Trophoblast cell (in vitro differentiated cells and primary cell): ENCODE data around the gene KMT2C.
A peak's percentile ranks its signal among the peaks of the same experiment; 100 is the strongest.
"Not testable (repeated sequence)": the region's sequence is repeated elsewhere in the genome, so short reads cannot be mapped to it uniquely, and the experiment has no call there.

ENCODE experiments used
- DNase-seq, 2 donors: peaks; one replicate each; pipeline ENCODE4 v3.0.0-alpha.2; 2016
- H2AFZ ChIP-seq: 2 replicates; pipeline ENCODE4 v1.6.1; 2013; ENCODE audit warnings: low read length, moderate library complexity, mild to moderate bottlenecking; ENCODE audit not compliant: insufficient read depth, poor library complexity
- H2AK5ac ChIP-seq: 2 replicates; pipeline ENCODE4 v1.6.1; 2013; ENCODE audit warnings: mild to moderate bottlenecking, low read length
- H2BK120ac ChIP-seq: 2 replicates; pipeline ENCODE4 v1.6.1; 2013; ENCODE audit warnings: low read length, mild to moderate bottlenecking, moderate library complexity; ENCODE audit not compliant: insufficient read depth, poor library complexity
- H2BK12ac ChIP-seq: 2 replicates; pipeline ENCODE4 v1.6.1; 2013; ENCODE audit warnings: mild to moderate bottlenecking, low read length, moderate library complexity
- H2BK5ac ChIP-seq: 2 replicates; pipeline ENCODE4 v1.6.1; 2013; ENCODE audit warnings: low read length, low read depth, moderate library complexity, mild to moderate bottlenecking; ENCODE audit not compliant: poor library complexity
- H3K14ac ChIP-seq: 2 replicates; pipeline ENCODE4 v1.6.1; 2013; ENCODE audit warnings: mild to moderate bottlenecking, low read length
- H3K18ac ChIP-seq: 2 replicates; pipeline ENCODE4 v1.6.1; 2013; ENCODE audit warnings: mild to moderate bottlenecking, low read length
- H3K23ac ChIP-seq: 2 replicates; pipeline ENCODE4 v1.6.1; 2013; ENCODE audit warnings: low read length
- H3K27ac ChIP-seq: 2 replicates; pipeline ENCODE4 v1.5.1; 2013; ENCODE audit warnings: low read depth, mild to moderate bottlenecking, inconsistent platforms, low read length, moderate library complexity
- H3K27me3 ChIP-seq: 2 replicates; pipeline ENCODE4 v1.6.1; 2013; ENCODE audit warnings: inconsistent platforms, mild to moderate bottlenecking, low read length, moderate library complexity; ENCODE audit not compliant: insufficient read depth
- H3K36me3 ChIP-seq, 2 experiments: 1 replicate in 1 of 2; 2 replicates in 1 of 2; pipeline ENCODE4 v1.6.1; 2013; ENCODE audit warnings: low read length in 2 of 2, mild to moderate bottlenecking in 2 of 2, moderate library complexity in 1 of 2; ENCODE audit not compliant: insufficient read depth in 2 of 2, control insufficient read depth in 1 of 2
- H3K4ac ChIP-seq: 2 replicates; pipeline ENCODE4 v1.6.1; 2013; ENCODE audit warnings: low read depth, mild to moderate bottlenecking, low read length, moderate library complexity
- H3K4me1 ChIP-seq, 2 experiments: 1 replicate in 1 of 2; 2 replicates in 1 of 2; pipeline ENCODE4 v1.6.1; 2013; ENCODE audit warnings: low read length in 2 of 2, mild to moderate bottlenecking in 2 of 2, moderate library complexity in 1 of 2; ENCODE audit not compliant: insufficient read depth in 2 of 2, control insufficient read depth in 1 of 2
- H3K4me2 ChIP-seq: 2 replicates; pipeline ENCODE4 v1.6.1; 2013; ENCODE audit warnings: inconsistent platforms, mild to moderate bottlenecking, low read length, moderate library complexity
- H3K4me3 ChIP-seq: 2 replicates; pipeline ENCODE4 v1.5.1; 2013; ENCODE audit warnings: mild to moderate bottlenecking, low read depth, low read length, inconsistent platforms
- H3K79me1 ChIP-seq: one replicate; pipeline ENCODE4 v1.6.1; 2013; ENCODE audit warnings: low read length
- H3K79me2 ChIP-seq: 2 replicates; pipeline ENCODE4 v1.6.1; 2013; ENCODE audit warnings: low read length, mild to moderate bottlenecking; ENCODE audit not compliant: control insufficient read depth, insufficient read depth, poor library complexity
- H3K9ac ChIP-seq: 2 replicates; pipeline ENCODE4 v1.6.1; 2013; ENCODE audit warnings: mild to moderate bottlenecking, low read length
- H3K9me3 ChIP-seq: 2 replicates; pipeline ENCODE4 v1.6.1; 2013; ENCODE audit warnings: low read depth, mild to moderate bottlenecking, control low read depth, inconsistent platforms, low read length; ENCODE audit not compliant: insufficient read depth
- H4K12ac ChIP-seq: 2 replicates; pipeline ENCODE4 v1.6.1; 2013; ENCODE audit warnings: low read depth, mild to moderate bottlenecking, low read length, moderate library complexity
- H4K8ac ChIP-seq: 2 replicates; pipeline ENCODE4 v1.6.1; 2013; ENCODE audit warnings: low read depth, mild to moderate bottlenecking, low read length, moderate library complexity
- H4K91ac ChIP-seq: one replicate; pipeline ENCODE4 v1.6.1; 2013; ENCODE audit warnings: low read depth, mild to moderate bottlenecking, low read length, moderate library complexity
- WGBS: extraction: QIAGEN DNeasy Blood & Tissue Kit; methylation state at CpG from one replicate; pipeline ENCODE4 v1.1.7; 2013; ENCODE audit warnings: missing lambda C conversion rate; ENCODE audit not compliant: insufficient read length, insufficient coverage; ENCODE audit errors: extremely low coverage; 5-methylcytosine and 5-hydroxymethylcytosine counted together

Gene KMT2C

GRCh38 chr7:152354061-152354460 is 81.7 kb downstream of the KMT2C start:
- H4K8ac ChIP-seq = no peak overlapping the region
- H2BK12ac ChIP-seq = no peak overlapping the region
- no peak overlapping the region for H4K91ac ChIP-seq
- no peak overlapping the region for H2BK5ac ChIP-seq
- H3K4ac ChIP-seq = no peak overlapping the region
- no peak overlapping the region for H4K12ac ChIP-seq
- DNase-seq = peak in 1 of 2 donors; percentile 84
- no peak overlapping the region for H3K23ac ChIP-seq
- no peaks in the 10 kb centered on the region for H3K79me2 ChIP-seq
- H3K27me3 ChIP-seq = no peaks in the 10 kb centered on the region
- no peak overlapping the region for H3K4me3 ChIP-seq
- H3K14ac ChIP-seq = no peak overlapping the region
- no peak overlapping the region for H3K9ac ChIP-seq
- no peak overlapping the region for H3K18ac ChIP-seq
- H2BK120ac ChIP-seq = no peak overlapping the region
- H2AFZ ChIP-seq = no peak overlapping the region
- H3K27ac ChIP-seq = no peak overlapping the region
- no peaks in the 10 kb centered on the region for H3K79me1 ChIP-seq
- peaks cover 4 to 9% of the 10 kb centered on the region in 2 experiments for H3K36me3 ChIP-seq
- no peaks in the 10 kb centered on the region for H3K9me3 ChIP-seq
- no peak overlapping the region for H2AK5ac ChIP-seq
- peaks cover 0 to 5% of the 10 kb centered on the region in 2 experiments for H3K4me1 ChIP-seq
- no peak overlapping the region for H3K4me2 ChIP-seq
- no CpG with 5 or more reads among the region's 1 CpG for WGBS

GRCh38 chr7:152353281-152353680 is 82.5 kb downstream of the KMT2C start:
- not testable (repeated sequence) for H2AK5ac ChIP-seq, H2BK5ac ChIP-seq, H4K91ac ChIP-seq

GRCh38 chr7:152351747-152352146 is 84.1 kb downstream of the KMT2C start:
- not testable (repeated sequence) for H3K4ac ChIP-seq, H3K4me1 ChIP-seq, H3K4me2 ChIP-seq, H4K12ac ChIP-seq, H2BK12ac ChIP-seq, DNase-seq, H3K79me2 ChIP-seq, H2BK120ac ChIP-seq, H2AK5ac ChIP-seq, H2AFZ ChIP-seq, H4K91ac ChIP-seq, H3K36me3 ChIP-seq, H3K9me3 ChIP-seq, H2BK5ac ChIP-seq, H4K8ac ChIP-seq, H3K27me3 ChIP-seq, H3K14ac ChIP-seq, H3K9ac ChIP-seq, H3K27ac ChIP-seq, H3K18ac ChIP-seq, H3K23ac ChIP-seq, H3K79me1 ChIP-seq, H3K4me3 ChIP-seq
- WGBS = no CpG with 5 or more reads among the region's 5 CpGs

More at GRCh38 chr7:152353281-152353680, 82.5 kb downstream of the KMT2C start:
- not testable (repeated sequence) for H2BK12ac ChIP-seq, H2BK120ac ChIP-seq, H3K27me3 ChIP-seq, H3K79me1 ChIP-seq, H3K18ac ChIP-seq, H3K23ac ChIP-seq, H3K9me3 ChIP-seq, H3K14ac ChIP-seq, H4K8ac ChIP-seq, H3K4me2 ChIP-seq, H3K79me2 ChIP-seq, H3K27ac ChIP-seq, H3K4me3 ChIP-seq, H3K4ac ChIP-seq, H3K9ac ChIP-seq, H3K4me1 ChIP-seq, H4K12ac ChIP-seq, H2AFZ ChIP-seq
- DNase-seq = peak in 1 of 2 donors; percentile 33
- whole genome bisulfite sequencing = no CpG with 5 or more reads among the region's 5 CpGs
- H3K36me3 ChIP-seq = peaks cover 6 to 11% of the 10 kb centered on the region in 2 experiments

GRCh38 chr7:152351168-152351567 is 84.6 kb downstream of the KMT2C start:
- H3K27me3 ChIP-seq = no peaks in the 10 kb centered on the region
- no CpG with 5 or more reads among the region's 3 CpGs for WGBS

More at GRCh38 chr7:152351168-152351567, 84.6 kb downstream of the KMT2C start:
- Histone ChIP-seq H2BK12ac (no peak overlapping the region), H3K23ac (no peak overlapping the region), H3K18ac (no peak overlapping the region), H3K9me3 (no peaks in the 10 kb centered on the region), H3K27ac (no peak overlapping the region), H2BK5ac (no peak overlapping the region), H3K14ac (no peak overlapping the region), H2BK120ac (no peak overlapping the region), H3K4me1 (peaks cover 0 to 5% of the 10 kb centered on the region in 2 experiments), H4K91ac (no peak overlapping the region), H2AFZ (no peak overlapping the region), H3K36me3 (peaks cover 6% of the 10 kb centered on the region in 2 experiments), H3K79me2 (no peaks in the 10 kb centered on the region), H4K12ac (no peak overlapping the region), H3K4ac (no peak overlapping the region), H3K79me1 (no peaks in the 10 kb centered on the region), H3K9ac (no peak overlapping the region), H2AK5ac (no peak overlapping the region), H3K4me3 (no peak overlapping the region), H4K8ac (no peak overlapping the region), H3K4me2 (no peak overlapping the region)
- peak; percentile 17 to 55 for DNase-seq
